Activated CD8-positive, alpha-beta T cell treated with anti-CD3 and anti-CD28 coated beads for 36 hours (primary cell): Measurements from ENCODE around the gene RASGRP2. TPM values are rescaled to one million over a fixed set of nuclear protein-coding genes. Genes with fewer than 3 reads are reported as not detected.
A peak's percentile ranks its signal among the peaks of the same experiment; 100 is the strongest.

ENCODE experiments used
- ATAC-seq: fragments of 200-7000 bp; cut with Tn5 transposase; one replicate; pipeline ENCODE4 v1.10.0; 2021; ENCODE audit warnings: mild to moderate bottlenecking, moderate library complexity
- CTCF ChIA-PET: fragments of 350-600 bp; sonication (Branson Sonifier 250); formaldehyde crosslinking; loops from one replicate; lab custom pipeline; 2021; ENCODE audit warnings: antibody characterized with exemption; lab: Charles Lee
- POLR2A ChIA-PET: fragments of 350-600 bp; sonication (Branson Sonifier 250); formaldehyde crosslinking; loops from one replicate; lab custom pipeline; 2021; ENCODE audit warnings: antibody characterized with exemption; lab: Charles Lee
- DNase-seq: peaks from one replicate; pipeline ENCODE4 v3.0.0-alpha.2; 2020
- H3K27ac Mint-ChIP-seq: one replicate; pipeline ENCODE4 v1.8.0; 2021; ENCODE audit warnings: mild to moderate bottlenecking, mixed read lengths
- H3K27me3 Mint-ChIP-seq: one replicate; pipeline ENCODE4 v1.8.0; 2021; ENCODE audit warnings: mixed read lengths
- H3K36me3 Mint-ChIP-seq: one replicate; pipeline ENCODE4 v1.8.0; 2021; ENCODE audit warnings: low read depth, mixed read lengths
- H3K4me1 Mint-ChIP-seq: one replicate; pipeline ENCODE4 v1.8.0; 2021; ENCODE audit warnings: low read depth, mixed read lengths
- H3K4me3 Mint-ChIP-seq: one replicate; pipeline ENCODE4 v1.8.0; 2021; ENCODE audit warnings: mild to moderate bottlenecking, moderate library complexity, mixed read lengths
- H3K9me3 Mint-ChIP-seq: one replicate; pipeline ENCODE4 v1.8.0; 2021; ENCODE audit warnings: mixed read lengths
- CTCF ChIP-seq: fragments of 200-600 bp; IDR thresholded peaks from one replicate; pipeline ENCODE4 v1.8.0; 2022; ENCODE audit warnings: antibody characterized with exemption, mild to moderate bottlenecking
- intact Hi-C: fragments of 100-400 bp; cut with micrococcal nuclease; formaldehyde crosslinking; loops from one replicate; pipeline ENCODE4 v1.10.0; 2022
- total RNA-seq, 2 experiments: library from RNA; stranded (reverse); gene quantifications; one replicate each; pipeline ENCODE4 v1.2.3, GENCODE V29; 2021

The RASGRP2 gene
- total RNA-seq, 2 experiments from 2014 or later: 7.8 to 8.2 TPM

GRCh38 chr11:64754124-64754918 is 10.4 kb upstream of the RASGRP2 start:
- peaks cover 10% of the 10 kb centered on the region for H3K36me3 Mint-ChIP-seq
- H3K4me3 Mint-ChIP-seq: no peak overlapping the region
- TF ChIP-seq CTCF: no peak
- no peaks in the 10 kb centered on the region for H3K27me3 Mint-ChIP-seq
- no peak for DNase-seq
- no peak overlapping the region for H3K27ac Mint-ChIP-seq
- peaks cover 10% of the 10 kb centered on the region for H3K4me1 Mint-ChIP-seq
- intact Hi-C loops: no loop called here
- no peak for ATAC-seq
- ChIA-PET CTCF (interaction anchor here (3.0 kb wide), 1 partner anchor 14 kb away, joined by 6 read pairs; no protein-coding TSS in a partner anchor), POLR2A (interaction anchor here (16.1 kb wide), 1 partner anchor 13 kb away, joined by 331 read pairs; the partner anchor contains the start of genes PYGM and SF1)
- no peaks in the 10 kb centered on the region for H3K9me3 Mint-ChIP-seq

DNA sequence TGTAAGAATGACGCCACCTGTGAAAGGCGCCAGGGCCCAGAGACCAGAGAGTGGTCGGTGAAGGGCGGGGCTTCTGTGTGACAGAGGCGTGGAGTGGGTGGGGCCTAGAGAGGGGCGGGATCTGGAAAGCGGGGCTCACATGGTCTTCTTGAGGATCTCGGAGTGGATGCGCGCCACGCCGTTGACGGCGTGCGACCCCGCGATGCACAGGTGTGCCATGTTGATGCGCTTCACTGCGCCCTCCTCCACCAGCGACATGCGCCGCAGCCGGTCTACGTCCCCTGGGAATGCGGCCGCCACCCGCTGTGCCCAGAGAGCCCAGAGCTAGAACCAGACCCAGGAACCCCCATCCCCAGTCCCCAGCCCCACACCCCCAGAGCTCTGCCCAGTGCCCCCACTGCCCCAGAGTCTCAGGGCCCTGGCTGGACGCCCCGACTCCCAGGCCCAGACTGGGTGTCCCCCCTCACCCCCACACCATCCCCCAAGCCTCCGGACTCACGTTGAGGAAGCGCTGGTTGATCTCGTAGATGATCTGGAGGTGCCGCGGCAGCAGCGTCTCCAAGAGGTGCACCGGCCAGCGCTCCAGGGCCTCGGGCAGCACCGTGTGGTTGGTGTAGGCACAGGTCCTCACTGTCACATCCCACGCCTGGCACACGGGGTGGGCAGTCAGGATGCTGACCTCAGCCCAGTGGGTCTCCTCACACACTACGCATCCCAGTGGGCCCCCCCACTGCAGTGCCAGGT is 9.6 kb upstream of the RASGRP2 start:
- Mint-ChIP-seq H3K27ac (no peak overlapping the region), H3K36me3 (peaks cover 10% of the 10 kb centered on the region), H3K9me3 (no peaks in the 10 kb centered on the region), H3K4me3 (no peak overlapping the region), H3K27me3 (no peaks in the 10 kb centered on the region), H3K4me1 (peaks cover 10% of the 10 kb centered on the region)
- ChIA-PET POLR2A (interaction anchor here (16.1 kb wide), 1 partner anchor 14 kb away, joined by 331 read pairs; the partner anchor contains the start of genes PYGM and SF1), CTCF (interaction anchor here (3.0 kb wide), 1 partner anchor 15 kb away, joined by 6 read pairs; no protein-coding TSS in a partner anchor)
- intact Hi-C loops: no loop called here
- DNase-seq (no peak), ATAC-seq (peak; percentile 19)
- TF ChIP-seq CTCF: no peak

DNA sequence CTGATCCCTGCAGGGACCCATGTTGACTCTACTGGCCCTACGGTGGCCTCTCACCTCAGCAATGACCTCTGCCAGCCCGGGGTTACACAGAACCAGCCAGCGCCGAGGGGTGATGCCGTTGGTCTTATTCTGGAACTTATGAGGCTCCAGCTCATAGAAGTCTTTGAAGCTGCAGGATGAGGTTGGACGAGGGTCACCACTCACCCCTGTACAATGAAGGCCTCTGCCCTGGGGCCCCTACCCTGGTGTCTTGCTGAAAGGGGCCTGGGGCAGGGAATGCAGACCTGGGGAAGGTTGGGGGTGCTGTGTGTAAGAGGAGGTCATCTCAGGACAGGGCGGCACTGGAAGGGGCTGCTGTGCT is 9.1 kb upstream of the RASGRP2 start:
- DNase-seq (no peak), ATAC-seq (no peak)
- intact Hi-C loops: no loop called here
- ChIA-PET POLR2A (interaction anchor here (16.1 kb wide), 1 partner anchor 14 kb away, joined by 331 read pairs; the partner anchor contains the start of genes PYGM and SF1), CTCF (interaction anchor here (3.0 kb wide), 1 partner anchor 15 kb away, joined by 6 read pairs; no protein-coding TSS in a partner anchor)
- no peak overlapping the region for H3K4me3 Mint-ChIP-seq
- H3K27me3 Mint-ChIP-seq: no peaks in the 10 kb centered on the region
- peaks cover 10% of the 10 kb centered on the region for H3K36me3 Mint-ChIP-seq
- no peaks in the 10 kb centered on the region for H3K9me3 Mint-ChIP-seq
- TF ChIP-seq CTCF: no peak
- peaks cover 10% of the 10 kb centered on the region for H3K4me1 Mint-ChIP-seq
- H3K27ac Mint-ChIP-seq: no peak overlapping the region

DNA sequence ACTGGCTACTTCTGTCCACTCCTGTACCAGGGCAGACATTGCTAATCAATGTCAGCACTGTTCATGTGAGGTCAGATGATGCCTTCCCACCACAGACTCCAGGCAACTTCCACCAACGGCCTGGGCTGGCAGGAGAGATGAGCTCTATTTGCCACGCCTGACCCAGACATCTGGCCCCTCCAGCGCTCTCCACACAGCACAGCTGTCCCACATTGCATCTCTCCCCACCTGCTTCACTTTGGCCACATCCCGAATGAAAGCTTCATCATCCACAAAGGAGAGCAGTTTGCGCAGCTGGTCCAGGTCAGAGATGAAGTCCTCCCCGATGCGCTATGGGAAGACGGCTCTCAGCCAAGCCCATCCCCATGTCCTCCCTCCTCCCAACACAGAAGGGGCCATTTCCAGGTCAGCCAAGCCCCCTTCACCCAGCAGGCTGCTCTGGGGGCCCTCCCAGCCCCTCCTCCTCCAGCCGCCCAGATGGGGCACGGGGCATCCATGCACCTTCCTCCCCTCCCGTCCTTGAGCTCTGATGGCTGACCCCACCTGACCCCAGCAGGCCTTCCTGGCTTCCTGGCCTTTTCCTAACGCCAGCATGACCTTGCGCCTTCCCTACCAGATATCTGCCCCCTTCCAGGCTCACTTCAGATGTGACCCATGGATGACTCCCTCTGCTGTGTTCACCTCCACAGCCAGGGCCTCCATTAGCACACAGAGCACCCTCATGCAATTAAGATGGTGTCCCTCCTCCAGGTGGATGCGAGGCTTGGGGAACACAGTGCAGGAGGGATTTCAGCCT is 8.4 kb upstream of the RASGRP2 start:
- Mint-ChIP-seq H3K4me3 (no peak overlapping the region), H3K4me1 (peaks cover 10% of the 10 kb centered on the region), H3K27ac (no peak overlapping the region), H3K36me3 (peaks cover 10% of the 10 kb centered on the region), H3K27me3 (no peaks in the 10 kb centered on the region), H3K9me3 (no peaks in the 10 kb centered on the region)
- TF ChIP-seq CTCF: no peak
- intact Hi-C loops: no loop called here
- ATAC-seq: no peak
- CTCF ChIA-PET: interaction anchor here (1.4 kb wide), 1 partner anchor 16 kb away, joined by 3 read pairs; no protein-coding TSS in a partner anchor
- POLR2A ChIA-PET: interaction anchor here (16.1 kb wide), 1 partner anchor 15 kb away, joined by 331 read pairs; the partner anchor contains the start of genes PYGM and SF1
- no peak for DNase-seq
